ENCODE measurements around the gene GSK3B. TPM values are rescaled to one million over a fixed set of nuclear protein-coding genes. Genes with fewer than 3 reads are reported as not detected.

The GSK3B gene
- total and polyA plus RNA-seq, 2 experiments from 2014 or later: 29.0 to 45.3 TPM

DNA sequence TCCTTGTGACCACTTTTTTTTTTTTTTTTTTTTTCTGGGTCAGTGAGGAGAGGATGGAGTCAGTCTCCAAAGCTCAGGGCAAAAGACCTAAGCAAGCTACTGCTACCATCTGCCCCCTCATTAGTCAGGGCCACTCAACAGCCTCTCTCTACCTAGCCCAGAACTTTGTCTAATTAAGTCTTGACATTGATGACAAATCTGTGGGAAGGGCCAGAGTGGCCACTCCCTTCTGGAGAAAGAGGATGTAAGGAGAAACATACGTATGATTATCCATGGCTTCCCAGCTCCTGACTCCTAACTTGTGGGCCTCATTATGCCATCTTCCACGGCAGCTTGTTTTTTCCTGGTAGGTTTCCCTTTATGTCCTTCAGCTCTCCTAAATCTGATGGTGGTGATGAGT is 274.4 kb downstream of the GSK3B start:
- no peaks in the 10 kb centered on the region for H3F3A ChIP-seq (replicated peaks; ENCODE audit: low read depth)
- ATAC-seq: no peak
- no peaks in the 10 kb centered on the region for H3K36me3 ChIP-seq (ENCODE audit: insufficient read depth)
- Mint-ChIP-seq H3K9me3 (no peaks in the 10 kb centered on the region), H3K4me1 (peaks cover 24% of the 10 kb centered on the region), H3K4me3 (no peak overlapping the region), H3K36me3 (ENCODE audit: low read depth) (no peaks in the 10 kb centered on the region), H3K27me3 (ENCODE audit: insufficient read depth, low read depth, poor library complexity) (peaks cover 4% of the 10 kb centered on the region), H3K27ac (no peak overlapping the region)
- H4K20me1 ChIP-seq (replicated peaks; ENCODE audit: insufficient read depth): no peaks in the 10 kb centered on the region
- no peak for TF ChIP-seq ZNF114 (CRISPR knock-in tag; IDR thresholded peaks at IDR 0.05)
- TF ChIP-seq, protein P1, sequence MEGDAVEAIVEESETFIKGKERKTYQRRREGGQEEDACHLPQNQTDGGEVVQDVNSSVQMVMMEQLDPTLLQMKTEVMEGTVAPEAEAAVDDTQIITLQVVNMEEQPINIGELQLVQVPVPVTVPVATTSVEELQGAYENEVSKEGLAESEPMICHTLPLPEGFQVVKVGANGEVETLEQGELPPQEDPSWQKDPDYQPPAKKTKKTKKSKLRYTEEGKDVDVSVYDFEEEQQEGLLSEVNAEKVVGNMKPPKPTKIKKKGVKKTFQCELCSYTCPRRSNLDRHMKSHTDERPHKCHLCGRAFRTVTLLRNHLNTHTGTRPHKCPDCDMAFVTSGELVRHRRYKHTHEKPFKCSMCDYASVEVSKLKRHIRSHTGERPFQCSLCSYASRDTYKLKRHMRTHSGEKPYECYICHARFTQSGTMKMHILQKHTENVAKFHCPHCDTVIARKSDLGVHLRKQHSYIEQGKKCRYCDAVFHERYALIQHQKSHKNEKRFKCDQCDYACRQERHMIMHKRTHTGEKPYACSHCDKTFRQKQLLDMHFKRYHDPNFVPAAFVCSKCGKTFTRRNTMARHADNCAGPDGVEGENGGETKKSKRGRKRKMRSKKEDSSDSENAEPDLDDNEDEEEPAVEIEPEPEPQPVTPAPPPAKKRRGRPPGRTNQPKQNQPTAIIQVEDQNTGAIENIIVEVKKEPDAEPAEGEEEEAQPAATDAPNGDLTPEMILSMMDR (conservative IDR thresholded peaks at IDR 0.05; ENCODE audit: low read depth in 2 of 2): no peak
- TF ChIP-seq, protein P2, sequence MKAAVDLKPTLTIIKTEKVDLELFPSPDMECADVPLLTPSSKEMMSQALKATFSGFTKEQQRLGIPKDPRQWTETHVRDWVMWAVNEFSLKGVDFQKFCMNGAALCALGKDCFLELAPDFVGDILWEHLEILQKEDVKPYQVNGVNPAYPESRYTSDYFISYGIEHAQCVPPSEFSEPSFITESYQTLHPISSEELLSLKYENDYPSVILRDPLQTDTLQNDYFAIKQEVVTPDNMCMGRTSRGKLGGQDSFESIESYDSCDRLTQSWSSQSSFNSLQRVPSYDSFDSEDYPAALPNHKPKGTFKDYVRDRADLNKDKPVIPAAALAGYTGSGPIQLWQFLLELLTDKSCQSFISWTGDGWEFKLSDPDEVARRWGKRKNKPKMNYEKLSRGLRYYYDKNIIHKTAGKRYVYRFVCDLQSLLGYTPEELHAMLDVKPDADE (IDR thresholded peaks at IDR 0.05): no peak
- no peak for TF ChIP-seq ZNF331 (CRISPR knock-in tag; IDR thresholded peaks at IDR 0.05; ENCODE audit: low read depth)
- TF ChIP-seq, protein P3, sequence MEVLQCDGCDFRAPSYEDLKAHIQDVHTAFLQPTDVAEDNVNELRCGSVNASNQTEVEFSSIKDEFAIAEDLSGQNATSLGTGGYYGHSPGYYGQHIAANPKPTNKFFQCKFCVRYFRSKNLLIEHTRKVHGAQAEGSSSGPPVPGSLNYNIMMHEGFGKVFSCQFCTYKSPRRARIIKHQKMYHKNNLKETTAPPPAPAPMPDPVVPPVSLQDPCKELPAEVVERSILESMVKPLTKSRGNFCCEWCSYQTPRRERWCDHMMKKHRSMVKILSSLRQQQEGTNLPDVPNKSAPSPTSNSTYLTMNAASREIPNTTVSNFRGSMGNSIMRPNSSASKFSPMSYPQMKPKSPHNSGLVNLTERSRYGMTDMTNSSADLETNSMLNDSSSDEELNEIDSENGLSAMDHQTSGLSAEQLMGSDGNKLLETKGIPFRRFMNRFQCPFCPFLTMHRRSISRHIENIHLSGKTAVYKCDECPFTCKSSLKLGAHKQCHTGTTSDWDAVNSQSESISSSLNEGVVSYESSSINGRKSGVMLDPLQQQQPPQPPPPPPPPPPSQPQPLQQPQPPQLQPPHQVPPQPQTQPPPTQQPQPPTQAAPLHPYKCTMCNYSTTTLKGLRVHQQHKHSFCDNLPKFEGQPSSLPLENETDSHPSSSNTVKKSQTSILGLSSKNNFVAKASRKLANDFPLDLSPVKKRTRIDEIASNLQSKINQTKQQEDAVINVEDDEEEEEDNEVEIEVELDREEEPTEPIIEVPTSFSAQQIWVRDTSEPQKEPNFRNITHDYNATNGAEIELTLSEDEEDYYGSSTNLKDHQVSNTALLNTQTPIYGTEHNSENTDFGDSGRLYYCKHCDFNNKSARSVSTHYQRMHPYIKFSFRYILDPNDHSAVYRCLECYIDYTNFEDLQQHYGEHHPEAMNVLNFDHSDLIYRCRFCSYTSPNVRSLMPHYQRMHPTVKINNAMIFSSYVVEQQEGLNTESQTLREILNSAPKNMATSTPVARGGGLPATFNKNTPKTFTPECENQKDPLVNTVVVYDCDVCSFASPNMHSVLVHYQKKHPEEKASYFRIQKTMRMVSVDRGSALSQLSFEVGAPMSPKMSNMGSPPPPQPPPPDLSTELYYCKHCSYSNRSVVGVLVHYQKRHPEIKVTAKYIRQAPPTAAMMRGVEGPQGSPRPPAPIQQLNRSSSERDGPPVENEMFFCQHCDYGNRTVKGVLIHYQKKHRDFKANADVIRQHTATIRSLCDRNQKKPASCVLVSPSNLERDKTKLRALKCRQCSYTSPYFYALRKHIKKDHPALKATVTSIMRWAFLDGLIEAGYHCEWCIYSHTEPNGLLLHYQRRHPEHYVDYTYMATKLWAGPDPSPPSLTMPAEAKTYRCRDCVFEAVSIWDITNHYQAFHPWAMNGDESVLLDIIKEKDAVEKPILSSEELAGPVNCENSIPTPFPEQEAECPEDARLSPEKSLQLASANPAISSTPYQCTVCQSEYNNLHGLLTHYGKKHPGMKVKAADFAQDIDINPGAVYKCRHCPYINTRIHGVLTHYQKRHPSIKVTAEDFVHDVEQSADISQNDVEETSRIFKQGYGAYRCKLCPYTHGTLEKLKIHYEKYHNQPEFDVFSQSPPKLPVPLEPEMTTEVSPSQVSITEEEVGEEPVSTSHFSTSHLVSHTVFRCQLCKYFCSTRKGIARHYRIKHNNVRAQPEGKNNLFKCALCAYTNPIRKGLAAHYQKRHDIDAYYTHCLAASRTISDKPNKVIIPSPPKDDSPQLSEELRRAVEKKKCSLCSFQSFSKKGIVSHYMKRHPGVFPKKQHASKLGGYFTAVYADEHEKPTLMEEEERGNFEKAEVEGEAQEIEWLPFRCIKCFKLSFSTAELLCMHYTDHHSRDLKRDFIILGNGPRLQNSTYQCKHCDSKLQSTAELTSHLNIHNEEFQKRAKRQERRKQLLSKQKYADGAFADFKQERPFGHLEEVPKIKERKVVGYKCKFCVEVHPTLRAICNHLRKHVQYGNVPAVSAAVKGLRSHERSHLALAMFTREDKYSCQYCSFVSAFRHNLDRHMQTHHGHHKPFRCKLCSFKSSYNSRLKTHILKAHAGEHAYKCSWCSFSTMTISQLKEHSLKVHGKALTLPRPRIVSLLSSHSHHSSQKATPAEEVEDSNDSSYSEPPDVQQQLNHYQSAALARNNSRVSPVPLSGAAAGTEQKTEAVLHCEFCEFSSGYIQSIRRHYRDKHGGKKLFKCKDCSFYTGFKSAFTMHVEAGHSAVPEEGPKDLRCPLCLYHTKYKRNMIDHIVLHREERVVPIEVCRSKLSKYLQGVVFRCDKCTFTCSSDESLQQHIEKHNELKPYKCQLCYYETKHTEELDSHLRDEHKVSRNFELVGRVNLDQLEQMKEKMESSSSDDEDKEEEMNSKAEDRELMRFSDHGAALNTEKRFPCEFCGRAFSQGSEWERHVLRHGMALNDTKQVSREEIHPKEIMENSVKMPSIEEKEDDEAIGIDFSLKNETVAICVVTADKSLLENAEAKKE (CRISPR knock-in tag; IDR thresholded peaks at IDR 0.05): no peak
- no peak for TF ChIP-seq STAT1 (IDR thresholded peaks at IDR 0.05; ENCODE audit: unreplicated experiment)
- TF ChIP-seq EZH2phosphoT487 (IDR thresholded peaks at IDR 0.05; ENCODE audit: unreplicated experiment): no peak
- no peak for TF ChIP-seq POLR2AphosphoS5 (IDR thresholded peaks at IDR 0.05; ENCODE audit: low read depth)
- no peak for TF ChIP-seq JUNB (IDR thresholded peaks at IDR 0.05; ENCODE audit: unreplicated experiment)
- TF ChIP-seq EZH2 (IDR thresholded peaks at IDR 0.05; ENCODE audit: low read depth, unreplicated experiment): no peak
- TF ChIP-seq, protein P4, sequence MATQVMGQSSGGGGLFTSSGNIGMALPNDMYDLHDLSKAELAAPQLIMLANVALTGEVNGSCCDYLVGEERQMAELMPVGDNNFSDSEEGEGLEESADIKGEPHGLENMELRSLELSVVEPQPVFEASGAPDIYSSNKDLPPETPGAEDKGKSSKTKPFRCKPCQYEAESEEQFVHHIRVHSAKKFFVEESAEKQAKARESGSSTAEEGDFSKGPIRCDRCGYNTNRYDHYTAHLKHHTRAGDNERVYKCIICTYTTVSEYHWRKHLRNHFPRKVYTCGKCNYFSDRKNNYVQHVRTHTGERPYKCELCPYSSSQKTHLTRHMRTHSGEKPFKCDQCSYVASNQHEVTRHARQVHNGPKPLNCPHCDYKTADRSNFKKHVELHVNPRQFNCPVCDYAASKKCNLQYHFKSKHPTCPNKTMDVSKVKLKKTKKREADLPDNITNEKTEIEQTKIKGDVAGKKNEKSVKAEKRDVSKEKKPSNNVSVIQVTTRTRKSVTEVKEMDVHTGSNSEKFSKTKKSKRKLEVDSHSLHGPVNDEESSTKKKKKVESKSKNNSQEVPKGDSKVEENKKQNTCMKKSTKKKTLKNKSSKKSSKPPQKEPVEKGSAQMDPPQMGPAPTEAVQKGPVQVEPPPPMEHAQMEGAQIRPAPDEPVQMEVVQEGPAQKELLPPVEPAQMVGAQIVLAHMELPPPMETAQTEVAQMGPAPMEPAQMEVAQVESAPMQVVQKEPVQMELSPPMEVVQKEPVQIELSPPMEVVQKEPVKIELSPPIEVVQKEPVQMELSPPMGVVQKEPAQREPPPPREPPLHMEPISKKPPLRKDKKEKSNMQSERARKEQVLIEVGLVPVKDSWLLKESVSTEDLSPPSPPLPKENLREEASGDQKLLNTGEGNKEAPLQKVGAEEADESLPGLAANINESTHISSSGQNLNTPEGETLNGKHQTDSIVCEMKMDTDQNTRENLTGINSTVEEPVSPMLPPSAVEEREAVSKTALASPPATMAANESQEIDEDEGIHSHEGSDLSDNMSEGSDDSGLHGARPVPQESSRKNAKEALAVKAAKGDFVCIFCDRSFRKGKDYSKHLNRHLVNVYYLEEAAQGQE (IDR thresholded peaks at IDR 0.05; ENCODE audit: unreplicated experiment): no peak
- no peak for TF ChIP-seq CREB1 (CRISPR knock-in tag; IDR thresholded peaks at IDR 0.05; ENCODE audit: low read depth)
- H3K79me2 ChIP-seq (replicated peaks; ENCODE audit: insufficient read depth): no peaks in the 10 kb centered on the region
- no peak overlapping the region for H3K27ac ChIP-seq (ENCODE audit: low read depth)
- no peaks in the 10 kb centered on the region for H3K27me3 ChIP-seq (ENCODE audit: insufficient read depth)
- no peak overlapping the region for H2AFZ ChIP-seq
- no peak overlapping the region for H3K4me2 ChIP-seq
- DNase-seq (ENCODE audit: low spot score): no peak
- H3K4me1 ChIP-seq (ENCODE audit: insufficient read depth): peaks cover 17% of the 10 kb centered on the region
- no peak overlapping the region for H3K4me3 ChIP-seq
- no peaks in the 10 kb centered on the region for H3K9me2 ChIP-seq (ENCODE audit: insufficient read depth)

Measured in GM23338 (cell line).